Right lobe of liver (tissue), 6 donors: Measurements from ENCODE around the gene OR51L1. TPM values are rescaled to one million over a fixed set of nuclear protein-coding genes. Genes with fewer than 3 reads are reported as not detected.

Experiments
- ATAC-seq, 4 donors: fragments of 200-7000 bp; cut with Tn5 transposase; one replicate each; pipeline ENCODE4 v1.9.1; 2020; ENCODE audit warnings: mild to moderate bottlenecking in 4 of 4, moderate library complexity in 4 of 4
- DNase-seq, 3 donors: peaks; one replicate each; pipeline ENCODE4 v3.0.0-alpha.2; 2020
- H3K27ac ChIP-seq, 3 donors: fragments of 200-600 bp; one replicate each; pipeline ENCODE4 v1.8.0; 2022
- H3K27me3 ChIP-seq, 2 donors: fragments of 200-600 bp; one replicate each; pipeline ENCODE4 v1.8.0; 2022
- H3K36me3 ChIP-seq, 4 donors: fragments of 200-600 bp; sonication (generic) in 1 of 4; one replicate each; pipeline versions ENCODE4 v1.5.1 to v1.8.0; 2017 to 2022; ENCODE audit warnings: control low read depth in 1 of 4
- H3K4me1 ChIP-seq, 4 donors: fragments of 200-600 bp; sonication (generic) in 1 of 4; one replicate each; pipeline versions ENCODE4 v1.5.1 to v1.8.0; 2017 to 2022; ENCODE audit warnings: control low read depth in 1 of 4
- H3K4me3 ChIP-seq, 3 donors: fragments of 200-600 bp; one replicate each; pipeline ENCODE4 v1.8.0; 2022
- H3K9me3 ChIP-seq, 4 donors: fragments of 200-600 bp; sonication (generic) in 1 of 4; one replicate each; pipeline versions ENCODE4 v1.5.1 to v1.8.0; 2017 to 2022; ENCODE audit warnings: control low read depth in 1 of 4
- CTCF ChIP-seq, 4 donors: fragments of 200-600 bp in 3 of 4; fragments of 450-650 bp in 1 of 4; IDR thresholded peaks; one replicate each; pipeline versions ENCODE4 v1.5.1 to v1.8.0; 2016 to 2022; ENCODE audit warnings: antibody characterized with exemption in 4 of 4, mild to moderate bottlenecking in 2 of 4
- POLR2A ChIP-seq: fragments of 450-650 bp; IDR thresholded peaks from one replicate; pipeline ENCODE4 v1.6.1; 2017; ENCODE audit warnings: antibody characterized with exemption, mild to moderate bottlenecking
- WGBS: methylation state at CpG from one replicate; pipeline ENCODE4 v1.1.6; 2018; ENCODE audit warnings: low coverage, low lambda C conversion rate; ENCODE audit not compliant: insufficient coverage; ENCODE audit errors: missing lambda C conversion rate; 5-methylcytosine and 5-hydroxymethylcytosine counted together
- intact Hi-C, 2 donors: fragments of 100-400 bp; cut with DNase I; formaldehyde crosslinking; loops; one replicate each; pipeline versions ENCODE4 v1.11.2 to v1.14.1; 2022
- total RNA-seq, 6 experiments: library from RNA; depleted of rRNA in 2 of 6; stranded (reverse); fragments of >200 nt in 2 of 6; fragmentation: NEBNext Ultra II Directional in 3 of 6; extraction: Animal tissue kit (Norgen Biotek cat#: 25700) in 3 of 6; gene quantifications; one replicate each; pipeline versions ENCODE4 v1.1.0 to v1.2.4, GENCODE V29; 2016 to 2023
- donor health status: DM: no; HTN: yes; CAD: no.
- donor health status: DM: no; HTN: no; CAD: no.
- donor health status: DM: no; HTN: no; CAD: no.
- donor health status: DM: no; HTN: yes; CAD: no.
- donor health status: DM: no; HTN: yes; CAD: no.

OR51L1 gene
- total RNA-seq, 6 experiments from 2014 or later = not detected

GRCh38 chr11:5040876-5041275 lies 46.2 kb downstream of the OR51L1 start:
- no peaks in the 10 kb centered on the region for H3K27me3 ChIP-seq
- no peak for ATAC-seq
- no peak overlapping the region for H3K27ac ChIP-seq
- intact Hi-C loops = no loop called here
- H3K9me3 ChIP-seq = no peaks in the 10 kb centered on the region
- DNase-seq = no peak
- WGBS = 33% methylated on average over 4 of the region's 4 CpGs
- H3K4me3 ChIP-seq = no peak overlapping the region
- no peaks in the 10 kb centered on the region for H3K36me3 ChIP-seq
- TF ChIP-seq POLR2A (no peak), CTCF (IDR thresholded peaks at IDR 0.05) (no peak)
- H3K4me1 ChIP-seq = no peaks in the 10 kb centered on the region

- WGBS = 28% methylated on average over 3 of the region's 3 CpGs
- ATAC-seq (no peak), DNase-seq (no peak)
- Histone ChIP-seq H3K9me3 (no peaks in the 10 kb centered on the region), H3K4me3 (no peak overlapping the region), H3K36me3 (no peaks in the 10 kb centered on the region), H3K27ac (no peak overlapping the region), H3K4me1 (no peaks in the 10 kb centered on the region), H3K27me3 (no peaks in the 10 kb centered on the region)
- intact Hi-C loops = no loop called here
- TF ChIP-seq POLR2A = no peak
- TF ChIP-seq CTCF (IDR thresholded peaks at IDR 0.05) = no peak
Measured at GRCh38 chr11:5042091-5042490, 47.4 kb downstream of the OR51L1 start.

GRCh38 chr11:5043380-5043779 lies 48.7 kb downstream of the OR51L1 start:
- intact Hi-C loops = no loop called here

GRCh38 chr11:5046226-5046625 lies 51.6 kb downstream of the OR51L1 start, which contains the start of gene OR52J3:
TSS of gene OR52J3 (plus strand) at chr11:5046526. CDS start at chr11:5046526, 0 bp downstream.
- Histone ChIP-seq H3K4me1 (no peaks in the 10 kb centered on the region), H3K27me3 (no peaks in the 10 kb centered on the region), H3K9me3 (no peaks in the 10 kb centered on the region), H3K27ac (no peak within 1 kb of the TSS), H3K4me3 (no peak within 1 kb of the TSS), H3K36me3 (no peaks in the 10 kb centered on the region)
- DNase-seq (no peak), ATAC-seq (no peak)
- 100% methylated on average over 1 of the region's 1 CpG for WGBS
- TF ChIP-seq POLR2A (no peak), CTCF (IDR thresholded peaks at IDR 0.05) (no peak)
- intact Hi-C loops = no loop called here

More at GRCh38 chr11:5043380-5043779, 48.7 kb downstream of the OR51L1 start:
- ATAC-seq = no peak
- Histone ChIP-seq H3K27me3 (no peaks in the 10 kb centered on the region), H3K27ac (no peak overlapping the region), H3K36me3 (no peaks in the 10 kb centered on the region), H3K4me3 (no peak overlapping the region), H3K4me1 (no peaks in the 10 kb centered on the region), H3K9me3 (no peaks in the 10 kb centered on the region)
- no peak for DNase-seq
- WGBS = 12% methylated on average over 2 of the region's 2 CpGs
- TF ChIP-seq POLR2A (no peak), CTCF (IDR thresholded peaks at IDR 0.05) (no peak)
